IMR-90 (cell line): Measurements from ENCODE around the gene MARK4. TPM values are rescaled to one million over a fixed set of nuclear protein-coding genes. Genes with fewer than 3 reads are reported as not detected.

Experiments used
- ATAC-seq: fragments of 200-7000 bp; cut with Tn5 transposase; 2 replicates; pipeline ENCODE4 v1.9.1; 2020; ENCODE audit warnings: low read depth, mild to moderate bottlenecking, moderate library complexity
- BruUV-seq: library from RNA; stranded (reverse); fragments of 400-500 nt; replicated peaks from 2 replicates; lab custom pipeline; 2021; lab: Mats Ljungman, UMichigan
- CTCF ChIA-PET: fragments of 300-600 bp; formaldehyde crosslinking; extraction: SDS; loops from one replicate; lab custom pipeline; 2021; ENCODE audit warnings: antibody characterized with exemption; lab: Yijun Ruan, JAX
- POLR2A ChIA-PET: fragments of 300-600 bp; sonication (Branson Sonifier 250); formaldehyde crosslinking; loops from one replicate; lab custom pipeline; 2022; ENCODE audit warnings: antibody characterized with exemption; ENCODE audit not compliant: unreplicated experiment; lab: Charles Lee
- DNase-seq: peaks from one replicate; pipeline ENCODE4 v3.0.0; 2013
- H2AFZ ChIP-seq: replicated peaks from 2 replicates; pipeline ENCODE3; 2013; ENCODE audit warnings: low read length, mild to moderate bottlenecking; ENCODE audit not compliant: poor library complexity
- H2AK5ac ChIP-seq: 2 replicates; pipeline ENCODE4 v1.6.1; 2013; ENCODE audit warnings: low read depth, low read length, inconsistent platforms
- H2AK9ac ChIP-seq: replicated peaks from 2 replicates; pipeline ENCODE3; 2013; ENCODE audit warnings: mild to moderate bottlenecking, low read depth, low read length, moderate library complexity; ENCODE audit not compliant: poor library complexity
- H2BK120ac ChIP-seq: 2 replicates; pipeline ENCODE4 v1.6.1; 2013; ENCODE audit warnings: low read depth, low read length, inconsistent platforms
- H2BK15ac ChIP-seq: 3 replicates; pipeline ENCODE4 v1.6.1; 2013; ENCODE audit warnings: low read depth, low read length, inconsistent platforms
- H2BK20ac ChIP-seq: 2 replicates; pipeline ENCODE4 v1.6.1; 2013; ENCODE audit warnings: low read depth, mild to moderate bottlenecking, inconsistent platforms, low read length, moderate library complexity
- H2BK5ac ChIP-seq: 2 replicates; pipeline ENCODE4 v1.6.1; 2013; ENCODE audit warnings: mild to moderate bottlenecking, low read depth, low read length, inconsistent platforms; ENCODE audit not compliant: poor library complexity, severe bottlenecking
- H3K14ac ChIP-seq: replicated peaks from 2 replicates; pipeline ENCODE4 v1.6.1; 2013; ENCODE audit warnings: low read depth, low read length, inconsistent platforms
- H3K18ac ChIP-seq: 2 replicates; pipeline ENCODE4 v1.6.1; 2013; ENCODE audit warnings: low read depth, low read length, control low read depth
- H3K23ac ChIP-seq: 2 replicates; pipeline ENCODE4 v1.6.1; 2013; ENCODE audit warnings: low read depth, low read length, inconsistent platforms
- H3K27ac ChIP-seq: 2 replicates; pipeline ENCODE4 v1.5.1; 2013; ENCODE audit warnings: mild to moderate bottlenecking, control low read depth, low read length; ENCODE audit not compliant: insufficient read depth
- H3K27me3 ChIP-seq: 2 replicates; pipeline ENCODE4 v1.6.1; 2013; ENCODE audit warnings: low read length; ENCODE audit not compliant: control insufficient read depth, insufficient read depth
- H3K36me3 ChIP-seq: 2 replicates; pipeline ENCODE4 v1.6.1; 2013; ENCODE audit warnings: low read length, mixed read lengths; ENCODE audit not compliant: control insufficient read depth, insufficient read depth
- H3K4ac ChIP-seq: 2 replicates; pipeline ENCODE4 v1.6.1; 2013; ENCODE audit warnings: low read depth, low read length, inconsistent platforms
- H3K4me1 ChIP-seq: 2 replicates; pipeline ENCODE4 v1.6.1; 2013; ENCODE audit warnings: low read length, mixed read lengths; ENCODE audit not compliant: control insufficient read depth, insufficient read depth
- H3K4me2 ChIP-seq: 2 replicates; pipeline ENCODE4 v1.6.1; 2013; ENCODE audit warnings: low read depth, mild to moderate bottlenecking, control low read depth, low read length, moderate library complexity
- H3K4me3 ChIP-seq: 2 replicates; pipeline ENCODE4 v1.5.1; 2013; ENCODE audit warnings: low read depth, mild to moderate bottlenecking, control low read depth, low read length, moderate library complexity; ENCODE audit not compliant: insufficient read depth
- H3K56ac ChIP-seq: 2 replicates; pipeline ENCODE4 v1.6.1; 2013; ENCODE audit warnings: low read length, inconsistent platforms; ENCODE audit not compliant: insufficient read depth; ENCODE audit errors: extremely low read depth
- H3K79me1 ChIP-seq, 2 experiments: 2 replicates each; pipeline ENCODE4 v1.6.1; 2013; ENCODE audit warnings: low read length in 2 of 2, inconsistent platforms in 1 of 2, low read depth in 1 of 2
- H3K9ac ChIP-seq: 2 replicates; pipeline ENCODE4 v1.6.1; 2013; ENCODE audit warnings: low read depth, low read length, control low read depth
- H3K9me1 ChIP-seq: 2 replicates; pipeline ENCODE4 v1.6.1; 2013; ENCODE audit warnings: low read length, inconsistent platforms; ENCODE audit not compliant: insufficient read depth
- H3K9me3 ChIP-seq: 2 replicates; pipeline ENCODE4 v1.6.1; 2013; ENCODE audit warnings: low read length; ENCODE audit not compliant: control insufficient read depth, insufficient read depth
- H4K20me1 ChIP-seq: 2 replicates; pipeline ENCODE4 v1.6.1; 2013; ENCODE audit warnings: low read length, inconsistent platforms; ENCODE audit not compliant: insufficient read depth
- H4K5ac ChIP-seq: 2 replicates; pipeline ENCODE4 v1.6.1; 2013; ENCODE audit warnings: mild to moderate bottlenecking, low read depth, low read length, control low read depth
- H4K8ac ChIP-seq, 2 experiments: 2 replicates each; pipeline ENCODE4 v1.6.1; 2013; ENCODE audit warnings: low read depth in 2 of 2, low read length in 2 of 2, control low read depth in 1 of 2, inconsistent platforms in 1 of 2
- H4K91ac ChIP-seq: 2 replicates; pipeline ENCODE4 v1.6.1; 2013; ENCODE audit warnings: low read depth, low read length, inconsistent platforms; ENCODE audit not compliant: insufficient read depth
- BHLHE40 ChIP-seq: fragments of 150-350 bp; IDR thresholded peaks from 2 replicates; pipeline ENCODE4 v1.6.1; 2016; ENCODE audit warnings: mild to moderate bottlenecking, low read depth, low read length
- CEBPB ChIP-seq: IDR thresholded peaks from 2 replicates; pipeline ENCODE4 v1.6.1; 2012; ENCODE audit warnings: low read depth, low read length, improper control_type of control experiment
- CHD1 ChIP-seq: IDR thresholded peaks from 2 replicates; pipeline ENCODE4 v1.6.1; 2012; ENCODE audit warnings: low read depth, low read length, improper control_type of control experiment
- FOS ChIP-seq: fragments of 150-350 bp; IDR thresholded peaks from 2 replicates; pipeline ENCODE4 v1.6.1; 2016; ENCODE audit warnings: low read depth, low read length
- MAFK ChIP-seq: IDR thresholded peaks from 2 replicates; pipeline ENCODE4 v1.6.1; 2012; ENCODE audit warnings: low read depth, low read length, improper control_type of control experiment
- MAZ ChIP-seq: IDR thresholded peaks from 2 replicates; pipeline ENCODE4 v1.6.1; 2012; ENCODE audit warnings: low read depth, mild to moderate bottlenecking, low read length, improper control_type of control experiment, moderate library complexity, borderline replicate concordance
- NFE2L2 ChIP-seq: fragments of 150-350 bp; IDR thresholded peaks from 2 replicates; pipeline ENCODE4 v1.6.1; 2016; ENCODE audit warnings: low read depth, mild to moderate bottlenecking, low read length
- POLR2A ChIP-seq: IDR thresholded peaks from 2 replicates; pipeline ENCODE4 v1.6.1; 2012; ENCODE audit warnings: mild to moderate bottlenecking, low read depth, low read length
- RCOR1 ChIP-seq: IDR thresholded peaks from 2 replicates; pipeline ENCODE4 v1.6.1; 2012; ENCODE audit warnings: mild to moderate bottlenecking, low read length, improper control_type of control experiment; ENCODE audit not compliant: insufficient replicate concordance
- RFX5 ChIP-seq: IDR thresholded peaks from 2 replicates; pipeline ENCODE4 v1.8.0; 2012; ENCODE audit warnings: low read depth, mild to moderate bottlenecking, low read length, moderate library complexity
- SMC3 ChIP-seq: fragments of 150-350 bp; IDR thresholded peaks from 2 replicates; pipeline ENCODE4 v1.6.1; 2016; ENCODE audit warnings: low read depth, mild to moderate bottlenecking, antibody characterized with exemption, low read length, moderate library complexity
- USF2 ChIP-seq: fragments of 150-350 bp; IDR thresholded peaks from 2 replicates; pipeline ENCODE4 v1.6.1; 2017; ENCODE audit warnings: mild to moderate bottlenecking, antibody characterized with exemption, low read length, low read depth
- WGBS, 2 experiments: methylation state at CpG; one replicate each; pipeline versions ENCODE4 v1.1.5 to v1.1.7; 2013; ENCODE audit warnings: missing lambda C conversion rate in 2 of 2; ENCODE audit not compliant: insufficient read length in 1 of 2; ENCODE audit errors: extremely low coverage in 2 of 2; 5-methylcytosine and 5-hydroxymethylcytosine counted together
- dilution Hi-C: fragments of 300-500 bp; cut with HindIII; formaldehyde crosslinking; loops from one replicate; pipeline ENCODE4 v1.14.3; 2018; ENCODE audit warnings: low sequenced_read_pairs; ENCODE audit not compliant: unreplicated experiment
- in situ Hi-C: fragments of 300-500 bp; cut with MboI; formaldehyde crosslinking; loops from 3 replicates; pipeline ENCODE4 v1.14.3; 2019; ENCODE audit warnings: low sequenced_read_pairs, inconsistent platforms, mixed read lengths
- intact Hi-C: fragments of 100-400 bp; cut with micrococcal nuclease; formaldehyde crosslinking; loops from 2 replicates; pipeline ENCODE4 v1.10.0; 2022
- polyA plus RNA-seq, 3 experiments: library from polyadenylated mRNA; depleted of rRNA; stranded (reverse); fragments of >200 nt; gene quantifications; 2 replicates each; pipeline ENCODE4 v1.2.3, GENCODE V29; 2012; ENCODE audit warnings: low replicate concordance in 1 of 3
- total RNA-seq: library from RNA; depleted of rRNA; stranded (reverse); fragments of >200 nt; gene quantifications from 2 replicates; pipeline ENCODE4 v1.2.3, GENCODE V29; 2012
- TF ChIP-seq, protein P1 (sequence below): fragments of 150-350 bp; IDR thresholded peaks from 2 replicates; pipeline ENCODE4 v1.6.1; 2016; ENCODE audit warnings: low read depth, mild to moderate bottlenecking, low read length, moderate library complexity, borderline replicate concordance

The MARK4 gene
- total and polyA plus RNA-seq, 2 of the 4 experiments (the other 2 are of a cell fraction), result 11.3 to 20.7 TPM

GRCh38 chr19:45249261-45250033, 1.6 kb upstream of the MARK4 start (continued):
- TF ChIP-seq FOS, result no peak

DNA sequence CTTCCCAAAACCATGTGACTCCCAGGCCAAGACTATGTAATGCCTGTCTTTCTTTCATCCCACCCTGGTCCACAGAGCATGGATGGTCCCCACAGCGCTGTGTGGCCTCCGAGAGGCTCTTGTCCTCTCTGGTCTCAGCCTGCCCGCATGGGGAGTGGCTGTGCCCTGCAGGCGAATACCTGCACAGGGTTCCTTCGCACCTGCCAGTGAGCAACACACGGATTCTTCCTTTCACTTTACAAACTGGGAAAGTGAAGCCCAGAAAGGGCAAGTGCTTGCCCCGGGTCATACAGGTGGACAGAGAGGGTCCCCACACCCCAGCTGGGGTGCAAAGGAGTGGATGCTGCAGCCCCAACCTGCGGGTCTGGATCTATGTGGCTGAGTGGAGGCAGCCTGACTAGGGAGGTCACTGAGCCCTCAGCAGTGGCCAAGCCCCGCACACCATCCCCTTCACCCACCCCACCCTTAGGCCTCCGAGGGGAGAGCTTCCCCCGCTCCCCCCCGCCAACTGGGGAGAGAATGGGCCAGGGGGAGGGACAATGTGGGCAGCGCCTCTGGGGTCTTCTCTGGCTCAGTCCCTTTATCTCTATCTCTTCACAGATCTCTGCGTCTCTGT, 747 bp upstream of the MARK4 start:
- peak overlapping the region; percentile 48 for H2BK5ac ChIP-seq
- peaks cover 10% of the 10 kb centered on the region for H3K36me3 ChIP-seq
- no peak for DNase-seq
- peak overlapping the region; percentile 26; the same call in 1 of the 2 replicates for H4K91ac ChIP-seq
- peak overlapping the region; percentile 68 to 91 for H4K8ac ChIP-seq
- H4K5ac ChIP-seq, result peak overlapping the region; percentile 98
- peak overlapping the region; percentile 98 for H3K4me2 ChIP-seq
- no peaks in the 10 kb centered on the region for H3K27me3 ChIP-seq
- H3K4me1 ChIP-seq, result peaks cover 18% of the 10 kb centered on the region
- intact Hi-C loops, result loop anchor here (5.0 kb wide), 1 partner anchor 87 kb away; no protein-coding TSS in a partner anchor
- no TSS peak for BruUV-seq
- dilution Hi-C loops, result no loop called here
- peak overlapping the region; percentile 72; the same call in 1 of the 2 replicates for H3K23ac ChIP-seq
- H2AK5ac ChIP-seq, result no peak overlapping the region
- peak overlapping the region; percentile 71 for H3K9ac ChIP-seq
- peak overlapping the region; percentile 52 for H3K4ac ChIP-seq
- H3K56ac ChIP-seq, result peak overlapping the region; percentile 42; the same call in 1 of the 2 replicates
- peak overlapping the region; percentile 22 for H3K18ac ChIP-seq
- H3K79me1 ChIP-seq, result peaks cover 23 to 37% of the 10 kb centered on the region in 2 experiments
- CTCF ChIA-PET, result no interaction called here
- H2BK120ac ChIP-seq, result no peak overlapping the region; the same call in 1 of the 2 replicates
- H2BK15ac ChIP-seq, result peak overlapping the region; percentile 44; the same call in 1 of the 3 replicates
- 0 out of 2 replicates have a peak overlapping the region, but pooled peaks have one; percentile 64 for H2BK20ac ChIP-seq
- ATAC-seq, result no peak; the same call in 1 of the 2 replicates
- POLR2A ChIA-PET, result interaction anchor here (0.9 kb wide), 1 partner anchor 14 kb away, joined by 3 read pairs; no protein-coding TSS in a partner anchor
- peak overlapping the region; percentile 61 for H3K27ac ChIP-seq
- peak overlapping the region; percentile 6 for H2AK9ac ChIP-seq
- no peaks in the 10 kb centered on the region for H3K9me3 ChIP-seq
- H2AFZ ChIP-seq, result peak overlapping the region; percentile 98
- H3K14ac ChIP-seq, result peak overlapping the region; percentile 79
- H3K4me3 ChIP-seq, result peak overlapping the region; percentile 77
- in situ Hi-C loops, result no loop called here
- H3K9me1 ChIP-seq, result peaks cover 6% of the 10 kb centered on the region; the same call in 1 of the 2 replicates
- WGBS, 2 experiments, result no CpG with 5 or more reads among the region's 14 CpGs
- peaks cover 28% of the 10 kb centered on the region for H4K20me1 ChIP-seq
- TF ChIP-seq USF2 (no peak), MAFK (no peak), SMC3 (no peak), NFE2L2 (no peak), BHLHE40 (no peak), MAZ (no peak), RFX5 (no peak), FOS (no peak), CEBPB (no peak), POLR2A (no peak), CHD1 (no peak), RCOR1 (no peak)
- TF ChIP-seq, protein P1, sequence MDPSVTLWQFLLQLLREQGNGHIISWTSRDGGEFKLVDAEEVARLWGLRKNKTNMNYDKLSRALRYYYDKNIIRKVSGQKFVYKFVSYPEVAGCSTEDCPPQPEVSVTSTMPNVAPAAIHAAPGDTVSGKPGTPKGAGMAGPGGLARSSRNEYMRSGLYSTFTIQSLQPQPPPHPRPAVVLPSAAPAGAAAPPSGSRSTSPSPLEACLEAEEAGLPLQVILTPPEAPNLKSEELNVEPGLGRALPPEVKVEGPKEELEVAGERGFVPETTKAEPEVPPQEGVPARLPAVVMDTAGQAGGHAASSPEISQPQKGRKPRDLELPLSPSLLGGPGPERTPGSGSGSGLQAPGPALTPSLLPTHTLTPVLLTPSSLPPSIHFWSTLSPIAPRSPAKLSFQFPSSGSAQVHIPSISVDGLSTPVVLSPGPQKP, result no peak
